Caco-2 (cell line): Measurements from ENCODE around the gene ADGB. TPM values are rescaled to one million over a fixed set of nuclear protein-coding genes. Genes with fewer than 3 reads are reported as not detected.
"Not testable (repeated sequence)": the region's sequence is repeated elsewhere in the genome, so short reads cannot be mapped to it uniquely, and the experiment has no call there.

Experiments
- BruUV-seq: library from RNA; stranded (reverse); fragments of 400-500 nt; replicated peaks from 2 replicates; lab custom pipeline; 2021; lab: Mats Ljungman, UMichigan
- CTCF ChIA-PET: fragments of 300-600 bp; sonication (Branson Sonifier 250); formaldehyde crosslinking; loops from one replicate; lab custom pipeline; 2022; ENCODE audit warnings: antibody characterized with exemption; lab: Charles Lee
- POLR2A ChIA-PET: fragments of 300-600 bp; sonication (Branson Sonifier 250); formaldehyde crosslinking; loops from one replicate; lab custom pipeline; 2022; ENCODE audit warnings: antibody characterized with exemption; lab: Charles Lee
- DNase-seq, 2 experiments: peaks; one replicate each; pipeline versions ENCODE4 v3.0.0 to v3.0.0-alpha.2; 2020 to 2022
- H3K27me3 ChIP-seq: replicated peaks from 2 replicates; pipeline ENCODE4 v1.6.0; 2011; ENCODE audit warnings: low read length; ENCODE audit not compliant: control insufficient read depth, insufficient read depth
- H3K36me3 ChIP-seq: 2 replicates; pipeline ENCODE4 v1.5.1; 2011; ENCODE audit warnings: low read length; ENCODE audit not compliant: control insufficient read depth, insufficient read depth
- H3K4me1 ChIP-seq: fragments of 250-450 bp; sonication (Bioruptor Pico); 2 replicates; pipeline ENCODE4 v1.5.1; 2020; ENCODE audit warnings: mild to moderate bottlenecking
- H3K4me3 ChIP-seq: 2 replicates; pipeline ENCODE4 v1.5.1; 2011; ENCODE audit warnings: low read depth, mild to moderate bottlenecking, control low read depth, low read length
- H3K9me3 ChIP-seq: fragments of 250-450 bp; sonication (Bioruptor Pico); 2 replicates; pipeline ENCODE4 v1.5.1; 2020; ENCODE audit warnings: mild to moderate bottlenecking, moderate library complexity
- H3K27ac Mint-ChIP-seq: one replicate; pipeline ENCODE4 v1.8.0; 2022; ENCODE audit warnings: mixed read lengths; ENCODE audit not compliant: unreplicated experiment
- H3K27me3 Mint-ChIP-seq: one replicate; pipeline ENCODE4 v1.8.0; 2022; ENCODE audit warnings: mixed read lengths; ENCODE audit not compliant: insufficient read depth, unreplicated experiment
- H3K36me3 Mint-ChIP-seq: one replicate; pipeline ENCODE4 v1.8.0; 2022; ENCODE audit warnings: mild to moderate bottlenecking, mixed read lengths; ENCODE audit not compliant: insufficient read depth, unreplicated experiment
- H3K4me1 Mint-ChIP-seq: one replicate; pipeline ENCODE4 v1.8.0; 2022; ENCODE audit warnings: low read depth, mixed read lengths; ENCODE audit not compliant: unreplicated experiment
- H3K4me3 Mint-ChIP-seq: one replicate; pipeline ENCODE4 v1.8.0; 2022; ENCODE audit warnings: mild to moderate bottlenecking, moderate library complexity, mixed read lengths; ENCODE audit not compliant: unreplicated experiment
- H3K9me3 Mint-ChIP-seq: one replicate; pipeline ENCODE4 v1.8.0; 2022; ENCODE audit warnings: mixed read lengths; ENCODE audit not compliant: unreplicated experiment
- intact Hi-C: fragments of 100-400 bp; cut with micrococcal nuclease; formaldehyde crosslinking; loops from one replicate; pipeline ENCODE4 v1.10.0; 2022; ENCODE audit not compliant: unreplicated experiment
- total RNA-seq: library from RNA; stranded (reverse); gene quantifications from 2 replicates; pipeline ENCODE4 v1.2.3, GENCODE V29; 2022
- TF ChIP-seq, protein P1 (sequence below), 2 experiments: fragments of 200-600 bp in 1 of 2; IDR thresholded peaks; 1 replicate in 1 of 2; 2 replicates in 1 of 2; pipeline versions ENCODE4 v1.5.1 to v1.8.0; 2011 to 2022; ENCODE audit warnings: antibody characterized with exemption in 1 of 2, control low read depth in 1 of 2, inconsistent platforms in 1 of 2, low read depth in 1 of 2, low read length in 1 of 2, mild to moderate bottlenecking in 1 of 2, moderate library complexity in 1 of 2; ENCODE audit not compliant: insufficient read depth in 1 of 2, severe bottlenecking in 1 of 2, unreplicated experiment in 1 of 2

Gene ADGB
- total RNA-seq, 1 experiment from 2014 or later: not detected

- no peak overlapping the region for H3K27ac Mint-ChIP-seq
- no TSS peak for BruUV-seq
- intact Hi-C loops: no loop called here
- Histone ChIP-seq H3K9me3 (no peaks in the 10 kb centered on the region), H3K27me3 (no peaks in the 10 kb centered on the region), H3K4me1 (no peaks in the 10 kb centered on the region), H3K36me3 (no peaks in the 10 kb centered on the region), H3K4me3 (no peak overlapping the region)
- ChIA-PET CTCF (no interaction called here), POLR2A (no interaction called here)
- H3K4me3 Mint-ChIP-seq: no peak overlapping the region
- TF ChIP-seq, protein P1, sequence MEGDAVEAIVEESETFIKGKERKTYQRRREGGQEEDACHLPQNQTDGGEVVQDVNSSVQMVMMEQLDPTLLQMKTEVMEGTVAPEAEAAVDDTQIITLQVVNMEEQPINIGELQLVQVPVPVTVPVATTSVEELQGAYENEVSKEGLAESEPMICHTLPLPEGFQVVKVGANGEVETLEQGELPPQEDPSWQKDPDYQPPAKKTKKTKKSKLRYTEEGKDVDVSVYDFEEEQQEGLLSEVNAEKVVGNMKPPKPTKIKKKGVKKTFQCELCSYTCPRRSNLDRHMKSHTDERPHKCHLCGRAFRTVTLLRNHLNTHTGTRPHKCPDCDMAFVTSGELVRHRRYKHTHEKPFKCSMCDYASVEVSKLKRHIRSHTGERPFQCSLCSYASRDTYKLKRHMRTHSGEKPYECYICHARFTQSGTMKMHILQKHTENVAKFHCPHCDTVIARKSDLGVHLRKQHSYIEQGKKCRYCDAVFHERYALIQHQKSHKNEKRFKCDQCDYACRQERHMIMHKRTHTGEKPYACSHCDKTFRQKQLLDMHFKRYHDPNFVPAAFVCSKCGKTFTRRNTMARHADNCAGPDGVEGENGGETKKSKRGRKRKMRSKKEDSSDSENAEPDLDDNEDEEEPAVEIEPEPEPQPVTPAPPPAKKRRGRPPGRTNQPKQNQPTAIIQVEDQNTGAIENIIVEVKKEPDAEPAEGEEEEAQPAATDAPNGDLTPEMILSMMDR (IDR thresholded peaks at IDR 0.05; ENCODE audit: insufficient read depth in 1 of 2, low read depth in 1 of 2, low read length in 1 of 2, severe bottlenecking in 1 of 2, unreplicated experiment in 1 of 2): no peak
- no peak for DNase-seq
- H3K27me3 Mint-ChIP-seq: peaks cover 8% of the 10 kb centered on the region
- no peaks in the 10 kb centered on the region for H3K9me3 Mint-ChIP-seq
- H3K4me1 Mint-ChIP-seq: no peaks in the 10 kb centered on the region
- no peaks in the 10 kb centered on the region for H3K36me3 Mint-ChIP-seq
Measured at GRCh38 chr6:146803601-146804000, 204.8 kb downstream of the ADGB start.

GRCh38 chr6:146805546-146806325, 207.0 kb downstream of the ADGB start:
- Histone ChIP-seq H3K9me3 (no peaks in the 10 kb centered on the region), H3K4me1 (no peaks in the 10 kb centered on the region), H3K4me3 (no peak overlapping the region), H3K27me3 (no peaks in the 10 kb centered on the region), H3K36me3 (no peaks in the 10 kb centered on the region)
- CTCF ChIA-PET: no interaction called here
- POLR2A ChIA-PET: no interaction called here
- Mint-ChIP-seq H3K4me1 (no peaks in the 10 kb centered on the region), H3K9me3 (no peaks in the 10 kb centered on the region), H3K36me3 (no peaks in the 10 kb centered on the region), H3K27ac (no peak overlapping the region), H3K27me3 (peaks cover 8% of the 10 kb centered on the region), H3K4me3 (no peak overlapping the region)
- intact Hi-C loops: no loop called here
- TF ChIP-seq, protein P1 (IDR thresholded peaks at IDR 0.05; ENCODE audit: insufficient read depth in 1 of 2, low read depth in 1 of 2, low read length in 1 of 2, severe bottlenecking in 1 of 2, unreplicated experiment in 1 of 2): no peak
- DNase-seq: no peak
- BruUV-seq: no TSS peak

- POLR2A ChIA-PET, H3K9me3 Mint-ChIP-seq, BruUV-seq, H3K27me3 Mint-ChIP-seq, intact Hi-C loops, H3K4me3 Mint-ChIP-seq, H3K36me3 Mint-ChIP-seq, H3K27ac Mint-ChIP-seq, CTCF ChIA-PET, H3K4me1 ChIP-seq, H3K27me3 ChIP-seq, DNase-seq, H3K9me3 ChIP-seq, H3K4me1 Mint-ChIP-seq, H3K36me3 ChIP-seq, H3K4me3 ChIP-seq: not testable (repeated sequence)
Measured at GRCh38 chr6:146809014-146809413, 210.2 kb downstream of the ADGB start.

GRCh38 chr6:146812811-146813321, 214.1 kb downstream of the ADGB start:
- CTCF ChIA-PET, H3K4me1 ChIP-seq, DNase-seq, POLR2A ChIA-PET, H3K36me3 Mint-ChIP-seq, H3K9me3 ChIP-seq, H3K4me3 Mint-ChIP-seq, H3K27me3 ChIP-seq, H3K4me3 ChIP-seq, H3K27ac Mint-ChIP-seq, H3K36me3 ChIP-seq, H3K27me3 Mint-ChIP-seq, H3K9me3 Mint-ChIP-seq, intact Hi-C loops, BruUV-seq, H3K4me1 Mint-ChIP-seq: not testable (repeated sequence)
